Kidney (tissue), 14 donors: Measurements from ENCODE around the gene FLOT2. TPM values are rescaled to one million over a fixed set of nuclear protein-coding genes. Genes with fewer than 3 reads are reported as not detected.
A peak's percentile ranks its signal among the peaks of the same experiment; 100 is the strongest.

Source experiments
- DNase-seq, 5 donors: peaks; one replicate each; pipeline ENCODE4 v3.0.0-alpha.2; 2013 to 2020
- FAIRE-seq: peaks from 2 replicates; lab custom pipeline; 2012; peaks lifted over from hg19 to GRCh38; lab: Jason Lieb, UNC
- H3K27ac ChIP-seq, 2 donors: one replicate each; pipeline ENCODE4 v1.7.0; 2013; ENCODE audit warnings: low read depth in 2 of 2, low read length in 2 of 2, inconsistent platforms in 1 of 2
- H3K27me3 ChIP-seq: one replicate; pipeline ENCODE4 v1.7.1; 2013; ENCODE audit warnings: low read length, inconsistent platforms; ENCODE audit not compliant: control insufficient read depth, insufficient read depth
- H3K36me3 ChIP-seq, 3 donors: one replicate each; pipeline versions ENCODE4 v1.7.0 to v1.7.1; 2013; ENCODE audit warnings: low read length in 3 of 3, control low read depth in 1 of 3, inconsistent platforms in 1 of 3; ENCODE audit not compliant: insufficient read depth in 3 of 3, control insufficient read depth in 2 of 3
- H3K4me1 ChIP-seq, 3 donors: one replicate each; pipeline versions ENCODE4 v1.7.0 to v1.7.1; 2013; ENCODE audit warnings: low read length in 3 of 3, inconsistent platforms in 1 of 3, low read depth in 1 of 3; ENCODE audit not compliant: control insufficient read depth in 2 of 3, insufficient read depth in 2 of 3
- H3K4me3 ChIP-seq, 3 donors: one replicate each; pipeline versions ENCODE4 v1.7.0 to v1.8.1; 2013; ENCODE audit warnings: low read length in 3 of 3, control low read depth in 1 of 3, inconsistent platforms in 1 of 3
- H3K9ac ChIP-seq, 3 donors: one replicate each; pipeline versions ENCODE4 v1.7.0 to v1.7.1; 2013; ENCODE audit warnings: low read length in 3 of 3, control low read depth in 1 of 3, inconsistent platforms in 1 of 3
- H3K9me3 ChIP-seq, 3 donors: one replicate each; pipeline versions ENCODE4 v1.7.0 to v1.7.1; 2013; ENCODE audit warnings: low read length in 3 of 3, control low read depth in 1 of 3, inconsistent platforms in 1 of 3; ENCODE audit not compliant: control insufficient read depth in 2 of 3, insufficient read depth in 1 of 3
- intact Hi-C: fragments of 100-400 bp; cut with DNase I; formaldehyde crosslinking; loops from one replicate; pipeline ENCODE4 v1.11.1; 2022
- polyA plus RNA-seq: library from polyadenylated mRNA; stranded (reverse); fragments of 350-450 nt; fragmentation: Illumina TruSeq; extraction: RNeasy Lipid Tissue Mini Kit (QIAGEN cat#74804); gene quantifications from one replicate; pipeline ENCODE4 v1.2.3, GENCODE V29; 2014; ENCODE audit warnings: low read depth, low replicate concordance; ENCODE audit not compliant: insufficient read depth
- total RNA-seq: library from RNA; stranded (reverse); fragmentation: NEBNext Ultra II Directional; extraction: Animal tissue kit (Norgen Biotek cat#: 25700); gene quantifications from one replicate; pipeline ENCODE4 v1.2.1, GENCODE V29; 2021
- TF ChIP-seq, protein P1 (sequence below): IDR thresholded peaks from 3 replicates; pipeline ENCODE4 v1.5.1; 2012; ENCODE audit warnings: mild to moderate bottlenecking, moderate library complexity, borderline replicate concordance; ENCODE audit not compliant: insufficient read depth; ENCODE audit errors: extremely low read depth
- donor health status: control.
- donor health status: control.
- donor health status: control.
- donor health status: control.
- donor health status: control.
- donor health status: DM: yes; HTN: yes; CAD: no.
- donor health status: Normal renal cell carcinoma (clear cell type).

FLOT2 gene
- total and polyA plus RNA-seq, 2 donors from 2014 or later, result 200 to 260 TPM

DNA sequence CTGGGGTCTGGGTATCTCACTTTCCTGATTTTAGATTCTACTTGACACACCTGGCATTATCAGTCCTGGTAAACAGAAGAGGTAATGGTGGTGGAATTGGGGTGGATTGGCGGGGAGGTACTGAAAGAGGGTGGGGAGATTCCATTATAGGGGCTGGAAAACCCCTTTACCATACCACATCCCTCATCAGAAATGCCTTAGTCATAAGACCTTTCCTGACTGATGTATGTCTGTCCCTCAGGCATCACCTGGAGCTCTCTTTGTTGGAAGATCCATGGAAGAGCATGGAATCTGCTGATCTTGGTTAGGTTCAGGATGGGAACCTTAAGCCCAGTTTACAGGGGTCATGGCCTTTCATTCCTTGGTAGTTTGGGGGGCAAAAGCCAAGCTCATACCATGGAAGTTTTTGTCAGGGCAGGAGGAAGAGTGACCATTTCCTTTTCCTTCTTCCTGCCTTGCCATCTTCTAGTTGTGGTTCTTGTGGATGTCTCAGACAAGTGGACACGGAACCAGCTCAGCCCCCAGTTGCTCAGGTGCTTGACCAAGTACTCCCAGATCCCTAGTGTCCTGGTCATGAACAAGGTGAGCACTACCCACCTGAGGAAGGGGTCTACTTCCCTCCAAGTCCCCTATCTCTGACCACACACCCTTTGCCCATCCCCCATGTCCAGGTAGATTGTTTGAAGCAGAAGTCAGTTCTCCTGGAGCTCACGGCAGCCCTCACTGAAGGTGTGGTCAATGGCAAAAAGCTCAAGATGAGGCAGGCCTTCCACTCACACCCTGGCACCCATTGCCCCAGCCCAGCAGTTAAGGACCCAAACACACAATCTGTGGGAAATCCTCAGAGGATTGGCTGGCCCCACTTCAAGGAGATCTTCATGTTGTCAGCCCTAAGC is 39.4 kb downstream of the FLOT2 start:
- H3K36me3 ChIP-seq, result peaks cover 7 to 25% (median 19%) of the 10 kb centered on the region in 3 donors
- intact Hi-C loops, result no loop called here

GRCh38 chr17:28856028-28856574 is 41.4 kb downstream of the FLOT2 start:
- DNase-seq, result no peak
- H3K27me3 ChIP-seq, result no peaks in the 10 kb centered on the region
- TF ChIP-seq, protein P1, sequence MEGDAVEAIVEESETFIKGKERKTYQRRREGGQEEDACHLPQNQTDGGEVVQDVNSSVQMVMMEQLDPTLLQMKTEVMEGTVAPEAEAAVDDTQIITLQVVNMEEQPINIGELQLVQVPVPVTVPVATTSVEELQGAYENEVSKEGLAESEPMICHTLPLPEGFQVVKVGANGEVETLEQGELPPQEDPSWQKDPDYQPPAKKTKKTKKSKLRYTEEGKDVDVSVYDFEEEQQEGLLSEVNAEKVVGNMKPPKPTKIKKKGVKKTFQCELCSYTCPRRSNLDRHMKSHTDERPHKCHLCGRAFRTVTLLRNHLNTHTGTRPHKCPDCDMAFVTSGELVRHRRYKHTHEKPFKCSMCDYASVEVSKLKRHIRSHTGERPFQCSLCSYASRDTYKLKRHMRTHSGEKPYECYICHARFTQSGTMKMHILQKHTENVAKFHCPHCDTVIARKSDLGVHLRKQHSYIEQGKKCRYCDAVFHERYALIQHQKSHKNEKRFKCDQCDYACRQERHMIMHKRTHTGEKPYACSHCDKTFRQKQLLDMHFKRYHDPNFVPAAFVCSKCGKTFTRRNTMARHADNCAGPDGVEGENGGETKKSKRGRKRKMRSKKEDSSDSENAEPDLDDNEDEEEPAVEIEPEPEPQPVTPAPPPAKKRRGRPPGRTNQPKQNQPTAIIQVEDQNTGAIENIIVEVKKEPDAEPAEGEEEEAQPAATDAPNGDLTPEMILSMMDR, result no peak
- no peaks in the 10 kb centered on the region for H3K9me3 ChIP-seq
- intact Hi-C loops, result no loop called here
- H3K36me3 ChIP-seq, result peaks cover 7 to 25% (median 17%) of the 10 kb centered on the region in 3 donors
- H3K4me1 ChIP-seq, result peaks cover 0 to 9% (median 5%) of the 10 kb centered on the region in 3 donors
- no peak for FAIRE-seq
- H3K27ac ChIP-seq, result no peak overlapping the region
- H3K4me3 ChIP-seq, result no peak overlapping the region
- no peak overlapping the region for H3K9ac ChIP-seq

More for the DNA sequence above, 39.4 kb downstream of the FLOT2 start:
- peaks cover 0 to 9% (median 5%) of the 10 kb centered on the region in 3 donors for H3K4me1 ChIP-seq
- TF ChIP-seq, protein P1, result no peak
- H3K9ac ChIP-seq, result no peak overlapping the region
- FAIRE-seq (no peak), DNase-seq (no peak)
- no peak overlapping the region for H3K4me3 ChIP-seq
- H3K27me3 ChIP-seq, result no peaks in the 10 kb centered on the region
- no peak overlapping the region for H3K27ac ChIP-seq
- H3K9me3 ChIP-seq, result no peaks in the 10 kb centered on the region

GRCh38 chr17:28855336-28855679 is 42.2 kb downstream of the FLOT2 start:
- Histone ChIP-seq H3K27ac (peak overlapping the region in 1 of 2 donors; percentile 79), H3K9ac (peak overlapping the region; percentile 93 to 96 (median 96)), H3K9me3 (no peaks in the 10 kb centered on the region), H3K4me3 (peak overlapping the region; percentile 93 to 97 (median 94)), H3K36me3 (peaks cover 7 to 20% (median 13%) of the 10 kb centered on the region in 3 donors), H3K27me3 (no peaks in the 10 kb centered on the region), H3K4me1 (peaks cover 0 to 9% (median 5%) of the 10 kb centered on the region in 3 donors)
- intact Hi-C loops, result no loop called here
- TF ChIP-seq, protein P1, result no peak
- no peak for FAIRE-seq
- DNase-seq, result no peak
